GM12801 (cell line): ENCODE data around the gene TANGO2.

Source experiments
- CTCF ChIP-seq: IDR thresholded peaks from one replicate; pipeline ENCODE4 v1.5.1; 2011; ENCODE audit warnings: control low read depth; ENCODE audit not compliant: insufficient read length; ENCODE audit errors: extremely low read depth

Gene TANGO2

GRCh38 chr22:20019661-20020532 lies 1.0 kb upstream of the TANGO2 start:
- no peak for TF ChIP-seq CTCF

- no peak for TF ChIP-seq CTCF
These were observed 579 bp downstream of the TANGO2 start for GRCh38 chr22:20021196-20022181.

GRCh38 chr22:20022231-20022977 lies 1.5 kb downstream of the TANGO2 start:
- TF ChIP-seq CTCF = no peak

GRCh38 chr22:20022978-20023613 lies 2.2 kb downstream of the TANGO2 start:
- TF ChIP-seq CTCF = no peak

GRCh38 chr22:20024225-20024624 lies 3.3 kb downstream of the TANGO2 start:
- no peak for TF ChIP-seq CTCF

- no peak for TF ChIP-seq CTCF
These were observed 3.9 kb downstream of the TANGO2 start for GRCh38 chr22:20024650-20025397.
